GM21786 (cell line): ENCODE data around the gene RS1.

ENCODE experiments used
- ATAC-seq: cut with Tn5 transposase; IDR thresholded peaks from one replicate; pipeline ENCODE4 v1.9.1; 2021; ENCODE audit not compliant: unreplicated experiment

The RS1 gene

DNA sequence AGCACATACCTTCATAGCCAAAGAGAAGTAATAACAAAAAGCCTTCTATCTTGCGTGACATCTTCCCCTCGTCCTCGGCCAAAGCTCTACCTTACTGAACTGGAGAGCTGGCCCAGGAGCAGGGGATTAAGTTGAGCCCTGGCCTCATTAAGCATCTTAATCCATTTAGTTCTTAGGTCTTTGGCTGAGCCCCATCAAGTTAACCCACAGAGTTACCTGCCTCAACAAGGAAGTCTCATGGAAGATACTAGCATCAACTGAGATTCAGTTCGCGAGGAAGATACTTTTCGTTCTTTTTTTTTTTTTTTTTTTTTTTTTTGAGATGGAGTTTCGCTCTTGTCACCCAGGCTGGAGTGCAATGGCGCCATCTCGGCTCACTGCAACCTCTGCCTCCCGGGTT, at the start of gene RS1:
Gene RS1 (minus strand): TSS at position 101 of the 400 bp plus-strand sequence. CDS start 40 bp downstream, at position 61.
- no peak for ATAC-seq

DNA sequence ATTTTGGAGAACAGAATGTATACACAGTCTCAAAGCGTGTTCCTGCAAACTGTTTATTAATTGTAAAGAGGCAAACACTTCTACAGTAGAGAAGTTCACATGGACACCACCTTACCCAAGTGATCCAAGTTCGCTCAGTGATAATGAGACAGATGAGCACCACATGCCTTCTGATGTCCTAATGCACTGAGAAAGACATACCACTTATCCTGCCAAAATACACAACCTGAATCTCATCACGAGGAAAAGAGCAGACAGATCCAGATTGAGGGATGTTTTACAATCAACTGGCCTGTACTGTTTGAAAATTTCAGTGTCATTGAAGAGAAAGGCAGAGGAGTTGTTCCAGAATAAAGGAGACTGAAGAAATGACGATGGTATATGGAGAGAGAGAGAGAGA, 47.9 kb upstream of the RS1 start:
- no peak for ATAC-seq

GRCh38 chrX:18714910-18715309, 43.0 kb upstream of the RS1 start:
- no peak for ATAC-seq

GRCh38 chrX:18709833-18710232, 37.9 kb upstream of the RS1 start:
- ATAC-seq, result no peak

DNA sequence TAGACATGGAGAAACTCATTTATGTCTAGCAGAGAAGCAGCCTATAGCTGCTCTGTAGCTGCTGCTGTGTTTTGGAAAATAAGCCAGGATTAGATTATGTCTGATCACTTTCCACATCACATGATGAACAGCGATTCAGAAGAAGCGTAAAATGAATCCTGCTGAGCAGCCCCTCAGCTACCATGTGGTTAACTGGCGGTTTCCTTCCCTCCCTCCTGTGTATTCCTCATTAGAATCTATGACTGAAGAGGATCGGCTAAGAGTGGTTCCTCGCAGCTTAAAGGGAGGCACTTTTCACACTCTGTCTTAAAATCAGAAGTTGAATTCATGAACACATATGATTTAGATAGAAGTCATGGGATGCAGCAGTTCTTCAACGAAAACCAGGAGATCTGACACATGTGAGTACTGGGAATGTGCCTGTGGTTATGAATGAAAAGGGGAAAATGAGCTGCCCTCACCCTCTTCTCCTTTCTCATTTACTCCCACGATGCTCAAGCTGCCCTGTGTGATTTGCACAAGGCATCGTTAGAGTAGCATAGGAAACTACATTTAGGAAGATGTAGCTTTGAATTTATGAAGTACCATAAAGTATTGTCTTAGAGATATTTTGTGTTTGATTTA, 35.6 kb upstream of the RS1 start, which contains the start of gene PPEF1:
Gene PPEF1 (plus strand): TSS at position 220 of the 624 bp plus-strand sequence. CDS start 136 bp downstream, at position 356.
- no peak for ATAC-seq

DNA sequence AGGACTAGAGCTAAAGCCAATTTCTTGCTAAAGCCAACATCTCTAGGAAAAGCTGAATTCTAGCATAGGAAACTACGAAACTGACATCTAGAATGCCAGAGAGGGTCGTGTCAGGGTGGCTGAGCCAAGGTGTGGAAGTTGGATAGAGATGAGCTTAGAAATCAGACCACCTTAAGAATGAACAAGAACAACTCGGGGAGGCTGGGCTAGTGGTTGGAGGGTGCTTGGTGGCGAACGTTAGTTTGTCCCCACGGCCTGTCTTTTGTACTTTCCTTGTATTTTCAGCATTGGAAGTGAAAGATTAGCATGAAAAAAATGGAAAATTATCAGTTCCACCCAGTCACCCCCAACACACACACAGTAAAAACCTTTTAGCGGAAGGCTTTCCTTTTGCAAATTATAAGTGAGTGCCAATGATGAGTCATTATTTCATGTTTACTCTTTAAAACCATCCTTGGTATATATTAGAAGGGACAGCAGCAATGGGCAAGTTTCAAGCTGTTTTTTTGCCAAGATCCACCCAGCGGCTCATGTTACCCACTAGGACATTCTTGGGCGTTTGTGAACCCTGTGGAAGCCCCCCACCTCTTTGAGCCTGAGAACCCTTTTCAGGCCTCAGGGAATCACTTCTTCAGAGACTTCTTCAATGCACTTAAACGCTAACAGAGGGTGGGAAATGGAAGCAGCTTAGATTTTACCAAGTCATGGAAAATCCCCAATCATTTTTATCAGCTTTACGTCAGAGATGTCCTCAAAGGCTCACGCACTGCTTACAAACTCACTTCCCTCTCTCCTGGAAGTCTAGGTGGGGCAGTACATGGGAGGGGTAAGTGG, 30.7 kb upstream of the RS1 start:
- ATAC-seq, result no peak

GRCh38 chrX:18701621-18702361, 29.9 kb upstream of the RS1 start:
- ATAC-seq, result no peak

GRCh38 chrX:18698737-18699650, 27.1 kb upstream of the RS1 start:
- no peak for ATAC-seq

- ATAC-seq, result no peak
These were observed 24.7 kb upstream of the RS1 start for GRCh38 chrX:18696653-18697052.

- no peak for ATAC-seq
These were observed 20.6 kb upstream of the RS1 start for GRCh38 chrX:18692541-18692940.

DNA sequence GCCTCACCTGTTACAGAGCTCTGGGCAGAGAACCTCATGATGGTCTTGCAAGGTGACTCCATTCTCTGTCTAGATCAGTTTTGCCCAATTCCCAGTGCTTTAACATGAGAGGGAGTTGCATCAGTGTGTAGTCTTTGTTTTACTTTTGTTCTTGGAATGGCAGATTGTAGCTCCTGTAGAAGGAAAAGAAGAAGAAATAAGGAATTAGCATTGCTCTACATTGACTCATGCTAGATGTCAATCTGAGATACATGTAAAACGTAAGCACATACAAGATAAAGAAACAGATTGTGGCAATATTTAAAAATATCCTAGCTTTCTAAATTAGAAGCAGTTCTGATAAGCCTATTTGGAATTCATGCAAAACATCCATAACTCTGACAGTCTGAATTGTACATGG, 19.5 kb upstream of the RS1 start:
- no peak for ATAC-seq

DNA sequence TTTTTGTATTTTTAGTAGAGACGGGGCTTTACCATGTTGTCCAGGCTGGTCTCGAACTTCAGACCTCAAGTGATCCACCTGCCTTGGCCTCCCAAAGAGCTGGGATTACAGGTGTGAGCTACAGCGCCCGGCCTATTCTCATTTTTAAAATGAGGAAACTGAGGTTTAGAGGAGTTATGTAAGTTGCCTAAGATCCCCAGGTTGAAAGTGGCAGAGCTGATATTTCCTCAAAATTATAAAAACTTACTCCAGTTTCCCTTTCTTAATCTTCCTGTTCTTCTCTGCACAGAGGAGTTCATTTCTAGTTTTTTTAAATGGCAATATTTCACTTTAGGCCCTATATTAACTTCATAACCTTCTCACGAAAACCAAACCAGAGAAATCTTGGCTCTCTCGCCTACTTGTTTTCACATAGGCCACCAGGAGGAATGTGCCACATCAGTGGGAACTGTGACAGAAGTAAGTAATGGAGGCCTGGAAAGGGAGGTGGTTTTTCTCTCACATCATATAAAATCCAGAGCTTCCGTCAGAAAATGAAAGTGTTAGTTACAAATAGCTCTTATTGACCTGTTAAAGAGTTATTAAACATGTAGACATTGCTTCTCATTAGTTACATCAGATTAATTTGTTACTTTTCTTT, 16.1 kb upstream of the RS1 start:
- ATAC-seq, result no peak

DNA sequence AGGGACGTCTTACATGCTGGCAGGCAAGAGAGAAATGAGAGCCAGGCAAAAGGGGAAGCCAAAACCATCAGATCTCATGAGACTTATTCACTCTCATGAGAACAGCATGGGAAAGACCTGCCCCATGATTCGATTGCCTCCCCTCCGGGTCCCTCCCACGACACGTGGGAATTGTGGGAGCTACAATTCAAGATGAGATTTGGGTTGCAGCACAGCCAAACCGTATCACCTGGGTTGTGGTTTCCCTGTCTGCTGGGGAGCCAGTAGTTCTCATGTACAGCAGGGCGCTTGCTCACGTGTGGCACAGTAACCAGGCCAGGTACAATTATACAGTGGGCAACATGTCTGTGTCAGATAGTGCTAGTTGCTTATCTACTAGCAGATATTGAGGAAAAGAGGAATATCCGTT, 11.1 kb upstream of the RS1 start:
- ATAC-seq, result no peak

DNA sequence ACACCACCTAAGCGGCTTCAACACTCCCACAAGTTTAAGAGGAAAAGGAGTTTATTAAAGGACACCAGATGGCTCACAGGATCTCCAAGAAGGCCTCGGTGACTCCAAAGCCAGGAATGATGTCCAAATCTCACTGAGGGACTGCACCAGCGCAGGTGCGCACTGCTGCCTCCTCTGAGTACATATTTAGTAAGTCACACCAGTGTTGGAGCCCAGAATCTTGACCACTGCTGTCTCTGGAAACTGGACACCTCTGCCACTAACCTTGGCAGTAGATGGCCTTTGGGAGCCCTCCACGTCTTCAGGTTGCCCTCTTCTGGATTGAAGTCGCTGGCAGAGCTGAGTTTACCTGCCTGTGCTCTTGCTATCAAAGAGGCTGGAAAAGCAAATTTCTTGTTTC, 10.1 kb upstream of the RS1 start:
- ATAC-seq, result no peak

- no peak for ATAC-seq
These were observed 5.4 kb upstream of the RS1 start for GRCh38 chrX:18677161-18677869.

- no peak for ATAC-seq
These were observed 4.6 kb upstream of the RS1 start for GRCh38 chrX:18676470-18676869.

DNA sequence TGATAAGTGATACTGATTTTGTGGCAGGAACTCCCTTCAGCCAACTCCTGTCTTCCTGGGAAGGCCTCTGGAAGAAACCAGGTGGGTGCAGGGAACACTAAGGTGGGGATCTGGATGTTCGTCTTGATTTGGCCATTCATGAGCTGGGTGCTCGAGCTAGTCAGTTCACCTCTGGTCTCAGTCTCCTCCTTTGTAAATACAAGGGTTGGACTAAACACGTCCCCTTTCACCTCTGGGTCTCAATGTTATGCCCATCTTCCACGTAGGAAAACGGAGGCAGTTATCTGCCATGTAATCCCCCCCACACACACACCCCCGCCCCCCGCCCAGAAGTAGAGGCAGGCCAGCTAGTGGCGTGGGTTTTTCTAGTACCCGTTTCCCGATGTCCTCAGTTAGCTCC, 4.1 kb upstream of the RS1 start:
- no peak for ATAC-seq

GRCh38 chrX:18674788-18675735, 3.2 kb upstream of the RS1 start:
- peak; percentile 75 for ATAC-seq

DNA sequence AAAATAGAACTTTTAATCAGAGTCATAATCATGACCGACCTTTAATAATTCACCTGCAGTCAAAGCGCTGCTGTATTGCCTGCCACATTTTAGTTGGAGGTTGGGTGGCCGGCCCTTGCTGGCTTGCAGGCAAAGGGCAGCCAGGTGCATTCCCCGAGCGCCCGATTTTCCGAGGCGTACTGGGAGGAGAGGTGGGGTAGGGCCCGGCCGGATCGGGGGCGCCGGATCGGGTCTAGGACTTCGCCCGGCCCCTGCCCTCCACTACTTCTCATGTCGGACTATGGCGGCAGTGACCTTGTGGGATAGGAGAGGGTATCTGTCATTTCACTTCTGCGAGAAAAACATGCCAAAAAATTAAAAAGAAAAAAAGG, 2.5 kb upstream of the RS1 start:
- peak; percentile 23 for ATAC-seq
